SU-DHL-6 (cell line): ENCODE measurements around the gene ZNF655.
"Not testable (repeated sequence)": the region's sequence is repeated elsewhere in the genome, so short reads cannot be mapped to it uniquely, and the experiment has no call there.

Experiments used
- H2AFZ ChIP-seq: fragments of 200-600 bp; sonication (generic); 2 replicates; pipeline ENCODE4 v1.6.1; 2014; ENCODE audit warnings: low read depth, mild to moderate bottlenecking, moderate library complexity, mixed read lengths, antibody characterized with exemption, low read length; ENCODE audit not compliant: severe bottlenecking
- H3F3A ChIP-seq: fragments of 200-600 bp; shearing (Covaris generic); 2 replicates; pipeline ENCODE4 v1.6.0; 2016; ENCODE audit warnings: antibody characterized with exemption, mild to moderate bottlenecking; ENCODE audit not compliant: insufficient read depth
- H3K27ac ChIP-seq: fragments of 200-600 bp; sonication (generic); 2 replicates; pipeline ENCODE4 v1.5.1; 2016; ENCODE audit warnings: low read depth, mild to moderate bottlenecking, low read length, moderate library complexity, mixed read lengths
- H3K27me3 ChIP-seq: fragments of 200-600 bp; sonication (generic), shearing (Covaris generic); 2 replicates; pipeline ENCODE4 v1.6.0; 2014; ENCODE audit warnings: mild to moderate bottlenecking, low read length
- H3K36me3 ChIP-seq: fragments of 200-600 bp; sonication (generic); 2 replicates; pipeline ENCODE4 v1.6.1; 2014; ENCODE audit warnings: mild to moderate bottlenecking, low read length, mixed read lengths
- H3K4me2 ChIP-seq: fragments of 300-600, 200-600 bp; shearing (Covaris generic), sonication (generic); 2 replicates; pipeline ENCODE4 v1.6.0; 2014; ENCODE audit warnings: low read length, low read depth, mild to moderate bottlenecking; ENCODE audit not compliant: poor library complexity, severe bottlenecking
- H3K4me3 ChIP-seq: fragments of 200-600 bp; sonication (generic); 2 replicates; pipeline ENCODE4 v1.5.1; 2014; ENCODE audit warnings: antibody characterized with exemption, low read length, mild to moderate bottlenecking, mixed read lengths; ENCODE audit not compliant: insufficient read depth, poor library complexity, severe bottlenecking
- H3K79me2 ChIP-seq: fragments of 200-600 bp; sonication (generic); 2 replicates; pipeline ENCODE4 v1.6.1; 2014; ENCODE audit warnings: mild to moderate bottlenecking, low read length, moderate library complexity; ENCODE audit not compliant: insufficient read depth
- H3K9ac ChIP-seq: fragments of 200-600 bp; sonication (generic); 2 replicates; pipeline ENCODE4 v1.7.0; 2014; ENCODE audit warnings: mild to moderate bottlenecking, low read length
- H3K9me2 ChIP-seq: fragments of 200-600 bp; sonication (generic); replicated peaks from 2 replicates; pipeline ENCODE4 v1.6.1; 2014; ENCODE audit warnings: low read length; ENCODE audit not compliant: insufficient read depth
- H3K9me3 ChIP-seq: fragments of 200-600 bp; sonication (generic); 2 replicates; pipeline ENCODE4 v1.6.1; 2014; ENCODE audit warnings: low read length, mixed read lengths; ENCODE audit not compliant: insufficient read depth
- H4K20me1 ChIP-seq: fragments of 200-600 bp; sonication (generic); 2 replicates; pipeline ENCODE4 v1.6.1; 2014; ENCODE audit warnings: low read depth, mild to moderate bottlenecking, antibody characterized with exemption, low read length, moderate library complexity, mixed read lengths
- CTCF ChIP-seq: fragments of 200-600 bp; sonication (generic); IDR thresholded peaks from one replicate; pipeline ENCODE4 v1.5.1; 2017; ENCODE audit warnings: antibody characterized with exemption, mild to moderate bottlenecking, low read length, moderate library complexity; ENCODE audit not compliant: insufficient read depth, poor library complexity, severe bottlenecking
- EZH2phosphoT487 ChIP-seq: fragments of 200-600 bp; sonication (generic), shearing (Covaris generic); conservative IDR thresholded peaks from 2 replicates; pipeline ENCODE4 v1.6.1; 2018; ENCODE audit warnings: mild to moderate bottlenecking, antibody characterized with exemption, low read length, moderate library complexity, mixed read lengths

Gene ZNF655

GRCh38 chr7:99562114-99562784 lies 3.8 kb downstream of the ZNF655 start:
- Histone ChIP-seq H3F3A (0 out of 2 replicates have a peak, but pooled peaks cover 6% of the 10 kb centered on the region), H3K9ac (no peak overlapping the region), H3K4me3 (no peak overlapping the region), H3K9me2 (no peaks in the 10 kb centered on the region), H3K4me2 (no peak overlapping the region), H3K9me3 (no peaks in the 10 kb centered on the region), H3K36me3 (peaks cover 42% of the 10 kb centered on the region), H3K27ac (no peak overlapping the region), H4K20me1 (no peaks in the 10 kb centered on the region), H3K27me3 (no peaks in the 10 kb centered on the region), H2AFZ (no peak overlapping the region), H3K79me2 (peaks cover 67% of the 10 kb centered on the region)
- no peak for TF ChIP-seq EZH2phosphoT487
- TF ChIP-seq CTCF, result no peak

GRCh38 chr7:99562832-99563231 lies 4.4 kb downstream of the ZNF655 start:
- H3K79me2 ChIP-seq, result peaks cover 61% of the 10 kb centered on the region
- H3K27me3 ChIP-seq, result no peaks in the 10 kb centered on the region
- H3K4me2 ChIP-seq, result no peak overlapping the region
- H3K4me3 ChIP-seq, result no peak overlapping the region
- no peak for TF ChIP-seq CTCF
- TF ChIP-seq EZH2phosphoT487, result no peak
- H3K9me2 ChIP-seq, result no peaks in the 10 kb centered on the region
- 0 out of 2 replicates have a peak, but pooled peaks cover 6% of the 10 kb centered on the region for H3F3A ChIP-seq
- no peaks in the 10 kb centered on the region for H4K20me1 ChIP-seq
- H3K9me3 ChIP-seq, result no peaks in the 10 kb centered on the region
- peaks cover 42% of the 10 kb centered on the region for H3K36me3 ChIP-seq
- no peak overlapping the region for H2AFZ ChIP-seq
- H3K27ac ChIP-seq, result no peak overlapping the region
- no peak overlapping the region for H3K9ac ChIP-seq

- TF ChIP-seq EZH2phosphoT487, result no peak
- TF ChIP-seq CTCF, result no peak
- no peak overlapping the region for H2AFZ ChIP-seq
- no peaks in the 10 kb centered on the region for H3K9me3 ChIP-seq
- H3K4me2 ChIP-seq, result no peak overlapping the region
- H3K27me3 ChIP-seq, result no peaks in the 10 kb centered on the region
- no peak overlapping the region for H3K4me3 ChIP-seq
- no peak overlapping the region for H3K9ac ChIP-seq
- H3F3A ChIP-seq, result 0 out of 2 replicates have a peak, but pooled peaks cover 6% of the 10 kb centered on the region
- H3K79me2 ChIP-seq, result peaks cover 54% of the 10 kb centered on the region
- peaks cover 42% of the 10 kb centered on the region for H3K36me3 ChIP-seq
- no peaks in the 10 kb centered on the region for H3K9me2 ChIP-seq
- H3K27ac ChIP-seq, result no peak overlapping the region
- no peaks in the 10 kb centered on the region for H4K20me1 ChIP-seq
Observed at GRCh38 chr7:99563650-99564049, 5.2 kb downstream of the ZNF655 start.

- not testable (repeated sequence) for H3K27me3 ChIP-seq, H2AFZ ChIP-seq, H3K9me2 ChIP-seq, H3K27ac ChIP-seq, H3K4me3 ChIP-seq, H3K9ac ChIP-seq, H3K9me3 ChIP-seq, H4K20me1 ChIP-seq, H3K4me2 ChIP-seq, H3F3A ChIP-seq
- peaks cover 14% of the 10 kb centered on the region for H3K79me2 ChIP-seq
- peaks cover 33% of the 10 kb centered on the region; the same call in 1 of the 2 replicates for H3K36me3 ChIP-seq
Observed at GRCh38 chr7:99568770-99569169, 10.3 kb downstream of the ZNF655 start.
